CD14-positive monocyte (primary cell): ENCODE measurements around the gene GFRA3. TPM values are rescaled to one million over a fixed set of nuclear protein-coding genes. Genes with fewer than 3 reads are reported as not detected.

Experiments used
- DNase-seq, 3 donors: peaks; one replicate each; pipeline ENCODE4 v3.0.0-alpha.2; 2011 to 2022
- H2AFZ ChIP-seq: 2 replicates; pipeline ENCODE4 v1.6.0; 2012; ENCODE audit warnings: mild to moderate bottlenecking, low read depth, low read length, inconsistent platforms; ENCODE audit not compliant: insufficient read depth, poor library complexity, severe bottlenecking
- H3K27ac ChIP-seq, 2 donors: 1 replicate in 1 of 2; 2 replicates in 1 of 2; pipeline ENCODE4 v1.5.1; 2012 to 2013; ENCODE audit warnings: low read length in 2 of 2, control low read depth in 1 of 2, inconsistent platforms in 1 of 2, low read depth in 1 of 2, mild to moderate bottlenecking in 1 of 2
- H3K27me3 ChIP-seq, 2 donors: one replicate each; pipeline versions ENCODE4 v1.6.0 to v1.6.1; 2011 to 2013; ENCODE audit warnings: low read length in 2 of 2; ENCODE audit not compliant: control insufficient read depth in 2 of 2, insufficient read depth in 2 of 2
- H3K36me3 ChIP-seq, 2 donors: replicated peaks in 1 of 2; 1 replicate in 1 of 2; 2 replicates in 1 of 2; pipeline versions ENCODE4 v1.5.1 to v1.6.1; 2012 to 2013; ENCODE audit warnings: low read length in 2 of 2, control low read depth in 1 of 2, inconsistent platforms in 1 of 2, mild to moderate bottlenecking in 1 of 2; ENCODE audit not compliant: insufficient read depth in 2 of 2, control insufficient read depth in 1 of 2
- H3K4me1 ChIP-seq, 2 donors: 1 replicate in 1 of 2; 2 replicates in 1 of 2; pipeline versions ENCODE4 v1.5.1 to v1.6.1; 2012 to 2013; ENCODE audit warnings: low read length in 2 of 2, control low read depth in 1 of 2, inconsistent platforms in 1 of 2, mild to moderate bottlenecking in 1 of 2, moderate library complexity in 1 of 2; ENCODE audit not compliant: insufficient read depth in 2 of 2, control insufficient read depth in 1 of 2
- H3K4me2 ChIP-seq: replicated peaks from 2 replicates; pipeline ENCODE3; 2012; ENCODE audit warnings: low read length, moderate library complexity, mild to moderate bottlenecking; ENCODE audit not compliant: poor library complexity, severe bottlenecking; ENCODE audit errors: extremely low read depth
- H3K4me3 ChIP-seq, 3 experiments: fragments of 200-600 bp in 1 of 3; sonication (generic) in 1 of 3; replicated peaks in 1 of 3; 1 replicate in 2 of 3; 2 replicates in 1 of 3; pipeline ENCODE4 v1.5.1; 2011 to 2013; ENCODE audit warnings: low read length in 3 of 3, mild to moderate bottlenecking in 3 of 3, control low read depth in 2 of 3, low read depth in 2 of 3, inconsistent platforms in 1 of 3, moderate library complexity in 1 of 3
- H3K79me2 ChIP-seq: 2 replicates; pipeline ENCODE4 v1.6.0; 2012; ENCODE audit warnings: mild to moderate bottlenecking, control low read depth, inconsistent platforms, low read length, moderate library complexity; ENCODE audit not compliant: insufficient read depth
- H3K9ac ChIP-seq: 2 replicates; pipeline ENCODE4 v1.6.0; 2017; ENCODE audit warnings: low read length, mild to moderate bottlenecking; ENCODE audit not compliant: insufficient read depth, poor library complexity, severe bottlenecking
- H3K9me3 ChIP-seq, 2 donors: replicated peaks in 1 of 2; 1 replicate in 1 of 2; 2 replicates in 1 of 2; pipeline versions ENCODE4 v1.5.1 to v1.6.1; 2012 to 2013; ENCODE audit warnings: low read length in 2 of 2, control low read depth in 1 of 2; ENCODE audit not compliant: control insufficient read depth in 1 of 2, insufficient read depth in 1 of 2
- H4K20me1 ChIP-seq: 2 replicates; pipeline ENCODE4 v1.6.0; 2012; ENCODE audit warnings: mild to moderate bottlenecking, low read length, control low read depth, moderate library complexity; ENCODE audit not compliant: insufficient read depth
- H3K27ac Mint-ChIP-seq, 7 donors: one replicate each; pipeline ENCODE4 v1.8.0; 2020; ENCODE audit warnings: mild to moderate bottlenecking in 7 of 7, mixed read lengths in 7 of 7, moderate library complexity in 6 of 7, inconsistent platforms in 2 of 7
- H3K27me3 Mint-ChIP-seq, 3 donors: one replicate each; pipeline ENCODE4 v1.8.0; 2021 to 2022; ENCODE audit warnings: low read depth in 3 of 3, mild to moderate bottlenecking in 3 of 3, mixed read lengths in 3 of 3, moderate library complexity in 3 of 3, inconsistent platforms in 1 of 3
- H3K36me3 Mint-ChIP-seq, 2 donors: one replicate each; pipeline ENCODE4 v1.8.0; 2020; ENCODE audit warnings: mixed read lengths in 2 of 2, inconsistent platforms in 1 of 2, mild to moderate bottlenecking in 1 of 2
- H3K4me1 Mint-ChIP-seq: one replicate; pipeline ENCODE4 v1.8.0; 2020; ENCODE audit warnings: mild to moderate bottlenecking, mixed read lengths
- H3K4me3 Mint-ChIP-seq, 2 donors: one replicate each; pipeline ENCODE4 v1.8.0; 2020; ENCODE audit warnings: mild to moderate bottlenecking in 2 of 2, mixed read lengths in 2 of 2, moderate library complexity in 1 of 2
- H3K9me3 Mint-ChIP-seq, 7 donors: one replicate each; pipeline ENCODE4 v1.8.0; 2020 to 2022; ENCODE audit warnings: mixed read lengths in 7 of 7, mild to moderate bottlenecking in 6 of 7, moderate library complexity in 6 of 7, inconsistent platforms in 2 of 7
- CTCF ChIP-seq: fragments of 200-600 bp; IDR thresholded peaks from one replicate; pipeline ENCODE4 v1.8.0; 2022; ENCODE audit warnings: antibody characterized with exemption, mild to moderate bottlenecking
- WGBS: methylation state at CpG from one replicate; pipeline ENCODE4 v1.1.5; 2013; ENCODE audit warnings: missing lambda C conversion rate; ENCODE audit not compliant: insufficient coverage; 5-methylcytosine and 5-hydroxymethylcytosine counted together
- intact Hi-C, 2 donors: fragments of 100-400 bp; cut with micrococcal nuclease; formaldehyde crosslinking; loops; one replicate each; pipeline versions ENCODE4 v1.15.0 to v1.15.1; 2023
- polyA plus RNA-seq, 3 donors: library from polyadenylated mRNA; depleted of rRNA in 1 of 3; unstranded in 2 of 3; stranded (reverse) in 1 of 3; fragments of 300-500 nt in 2 of 3; fragments of >200 nt in 1 of 3; fragmentation: Illumina TruSeq in 2 of 3; gene quantifications; 1 replicate in 2 of 3; 2 replicates in 1 of 3; pipeline ENCODE4 v1.2.3, GENCODE V29; 2012 to 2021

Gene GFRA3
- polyA plus RNA-seq, 3 donors = not detected

GRCh38 chr5:138246822-138247221 lies 27.6 kb downstream of the GFRA3 start:
- Histone ChIP-seq H4K20me1 (no peaks in the 10 kb centered on the region), H3K27ac (no peak overlapping the region), H3K4me1 (peaks cover 2 to 5% of the 10 kb centered on the region in 2 donors), H3K79me2 (no peaks in the 10 kb centered on the region), H3K27me3 (peaks cover 2 to 7% of the 10 kb centered on the region in 2 donors), H3K4me3 (no peak overlapping the region), H3K9ac (no peak overlapping the region), H2AFZ (no peak overlapping the region), H3K9me3 (no peaks in the 10 kb centered on the region), H3K36me3 (no peaks in the 10 kb centered on the region), H3K4me2 (no peak overlapping the region)
- H3K4me3 Mint-ChIP-seq = no peak overlapping the region
- H3K4me1 Mint-ChIP-seq = peaks cover 7% of the 10 kb centered on the region
- intact Hi-C loops = no loop called here
- 100% methylated on average over 2 of the region's 4 CpGs for WGBS
- H3K27me3 Mint-ChIP-seq = peaks cover 10 to 18% (median 14%) of the 10 kb centered on the region in 3 donors
- no peaks in the 10 kb centered on the region for H3K36me3 Mint-ChIP-seq
- no peak for TF ChIP-seq CTCF
- H3K27ac Mint-ChIP-seq = no peak overlapping the region
- DNase-seq = no peak
- no peaks in the 10 kb centered on the region for H3K9me3 Mint-ChIP-seq

- no peaks in the 10 kb centered on the region for H3K36me3 ChIP-seq
- no peak overlapping the region for H3K4me3 ChIP-seq
- no peaks in the 10 kb centered on the region for H3K9me3 Mint-ChIP-seq
- no peak overlapping the region for H2AFZ ChIP-seq
- peaks cover 2 to 11% of the 10 kb centered on the region in 2 donors for H3K27me3 ChIP-seq
- WGBS = 100% methylated on average over 3 of the region's 4 CpGs
- H3K4me3 Mint-ChIP-seq = no peak overlapping the region
- TF ChIP-seq CTCF = no peak
- no peak overlapping the region for H3K27ac Mint-ChIP-seq
- H3K4me2 ChIP-seq = no peak overlapping the region
- H3K27ac ChIP-seq = no peak overlapping the region
- H3K27me3 Mint-ChIP-seq = peaks cover 12 to 20% (median 19%) of the 10 kb centered on the region in 3 donors
- no peaks in the 10 kb centered on the region for H4K20me1 ChIP-seq
- H3K4me1 ChIP-seq = peaks cover 6 to 10% of the 10 kb centered on the region in 2 donors
- intact Hi-C loops = no loop called here
- H3K9ac ChIP-seq = no peak overlapping the region
- H3K79me2 ChIP-seq = no peaks in the 10 kb centered on the region
- no peak for DNase-seq
- no peaks in the 10 kb centered on the region for H3K9me3 ChIP-seq
- H3K36me3 Mint-ChIP-seq = no peaks in the 10 kb centered on the region
- peaks cover 10% of the 10 kb centered on the region for H3K4me1 Mint-ChIP-seq
Measured at GRCh38 chr5:138246334-138246733, 28.1 kb downstream of the GFRA3 start.
